MG63 (cell line): ENCODE measurements around the gene DAPK2. TPM values are rescaled to one million over a fixed set of nuclear protein-coding genes. Genes with fewer than 3 reads are reported as not detected.
"Not testable (repeated sequence)": the region's sequence is repeated elsewhere in the genome, so short reads cannot be mapped to it uniquely, and the experiment has no call there.

ENCODE experiments used
- DNase-seq: peaks from one replicate; pipeline ENCODE4 v3.0.0-alpha.2; 2020
- H3K27me3 ChIP-seq: fragments of 250-450 bp; sonication (Bioruptor Pico); 2 replicates; pipeline ENCODE4 v1.5.1; 2020; ENCODE audit warnings: mild to moderate bottlenecking, moderate library complexity
- H3K36me3 ChIP-seq: fragments of 250-450 bp; sonication (Bioruptor Pico); 2 replicates; pipeline ENCODE4 v1.5.1; 2020; ENCODE audit warnings: mild to moderate bottlenecking, moderate library complexity
- H3K4me3 ChIP-seq: fragments of 250-450 bp; sonication (Bioruptor Pico); 2 replicates; pipeline ENCODE4 v1.5.1; 2020; ENCODE audit warnings: mild to moderate bottlenecking, moderate library complexity
- H3K9me3 ChIP-seq: fragments of 250-450 bp; sonication (Bioruptor Pico); 2 replicates; pipeline ENCODE4 v1.5.1; 2020; ENCODE audit warnings: mild to moderate bottlenecking, moderate library complexity
- total RNA-seq: library from RNA; depleted of rRNA; stranded (reverse); fragments of >200 nt; shearing (Covaris generic); gene quantifications from 2 replicates; pipeline ENCODE4 v1.2.3, GENCODE V29; 2014; ENCODE audit warnings: low replicate concordance

DAPK2 gene
- total RNA-seq, 1 experiment from 2014 or later, result 3.5 TPM

- Histone ChIP-seq H3K36me3 (no peaks in the 10 kb centered on the region), H3K27me3 (no peaks in the 10 kb centered on the region), H3K9me3 (peaks cover 3% of the 10 kb centered on the region; the same call in 1 of the 2 replicates), H3K4me3 (no peak overlapping the region)
- DNase-seq, result no peak
Observed at GRCh38 chr15:63974021-63974420, 72.3 kb downstream of the DAPK2 start.

DNA sequence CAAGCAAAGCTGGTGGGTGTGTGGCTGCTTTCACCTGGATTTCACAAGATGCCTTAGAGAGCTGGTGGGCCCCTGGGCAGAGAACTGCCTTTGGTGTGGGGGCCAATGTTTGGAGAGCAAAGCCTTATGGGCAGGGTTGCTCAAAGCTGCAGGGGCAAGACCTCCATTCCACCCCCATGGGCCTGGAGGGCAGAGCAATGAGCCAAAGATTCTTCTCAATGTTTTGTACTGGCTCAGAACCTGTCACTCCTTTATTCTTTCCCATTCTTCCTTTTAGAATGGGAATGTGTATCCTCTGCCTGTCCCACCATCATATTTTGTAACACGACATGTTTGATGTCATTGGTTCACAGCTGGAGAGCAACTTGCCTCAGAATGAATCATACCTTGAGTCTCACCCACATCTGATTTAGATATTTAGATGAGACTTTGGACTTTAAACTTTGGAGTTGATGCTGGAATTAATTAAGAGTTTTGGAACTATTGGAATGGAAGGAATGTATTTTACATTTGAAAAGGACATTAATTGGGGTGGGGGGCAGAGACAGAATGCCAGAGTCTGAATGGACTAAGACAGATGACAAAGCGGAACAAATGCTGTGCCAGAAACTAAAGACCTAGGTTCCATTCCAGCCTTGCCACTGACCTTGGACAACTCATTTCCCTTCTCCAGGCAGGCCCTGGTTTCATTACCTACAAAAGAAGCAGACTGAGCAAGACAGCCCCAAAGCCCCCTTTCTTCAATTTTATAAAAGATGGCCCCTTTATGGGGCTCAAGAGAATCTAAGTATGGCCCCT, 72.9 kb downstream of the DAPK2 start:
- H3K36me3 ChIP-seq, result no peaks in the 10 kb centered on the region
- H3K4me3 ChIP-seq, result no peak overlapping the region
- H3K9me3 ChIP-seq, result peaks cover 3% of the 10 kb centered on the region; the same call in 1 of the 2 replicates
- H3K27me3 ChIP-seq, result no peaks in the 10 kb centered on the region
- DNase-seq, result peak; percentile 24

- H3K36me3 ChIP-seq, result no peaks in the 10 kb centered on the region
- no peak overlapping the region for H3K4me3 ChIP-seq
- H3K9me3 ChIP-seq, result peaks cover 3% of the 10 kb centered on the region; the same call in 1 of the 2 replicates
- H3K27me3 ChIP-seq, result no peaks in the 10 kb centered on the region
- no peak for DNase-seq
Observed at GRCh38 chr15:63972801-63973200, 73.5 kb downstream of the DAPK2 start.

GRCh38 chr15:63971904-63972303, 74.4 kb downstream of the DAPK2 start:
- H3K27me3 ChIP-seq, result no peaks in the 10 kb centered on the region

DNA sequence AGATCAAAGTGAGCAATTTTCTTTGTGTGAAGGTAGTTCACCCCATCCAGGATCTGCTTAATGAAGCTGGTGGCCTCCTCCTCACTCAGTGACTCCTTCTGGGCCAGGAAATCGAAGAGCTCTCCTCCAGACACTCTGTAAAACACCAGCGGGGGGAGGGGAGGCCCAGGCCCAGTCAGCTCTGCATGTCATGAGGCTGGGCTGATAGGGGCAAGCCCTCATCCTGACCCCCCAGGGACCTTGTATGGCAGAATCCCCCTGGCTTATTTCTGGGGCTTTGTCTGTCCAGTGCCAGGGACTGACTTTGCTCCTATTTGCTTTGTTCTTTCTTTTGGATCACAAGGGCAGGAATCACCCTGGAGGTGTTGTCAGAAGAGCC, 74.9 kb downstream of the DAPK2 start:
- Histone ChIP-seq H3K4me3 (no peak overlapping the region), H3K9me3 (peaks cover 3% of the 10 kb centered on the region; the same call in 1 of the 2 replicates), H3K27me3 (no peaks in the 10 kb centered on the region), H3K36me3 (no peaks in the 10 kb centered on the region)
- no peak for DNase-seq

More at GRCh38 chr15:63971904-63972303, 74.4 kb downstream of the DAPK2 start:
- no peaks in the 10 kb centered on the region for H3K36me3 ChIP-seq
- DNase-seq, result no peak
- peaks cover 3% of the 10 kb centered on the region; the same call in 1 of the 2 replicates for H3K9me3 ChIP-seq
- H3K4me3 ChIP-seq, result no peak overlapping the region

DNA sequence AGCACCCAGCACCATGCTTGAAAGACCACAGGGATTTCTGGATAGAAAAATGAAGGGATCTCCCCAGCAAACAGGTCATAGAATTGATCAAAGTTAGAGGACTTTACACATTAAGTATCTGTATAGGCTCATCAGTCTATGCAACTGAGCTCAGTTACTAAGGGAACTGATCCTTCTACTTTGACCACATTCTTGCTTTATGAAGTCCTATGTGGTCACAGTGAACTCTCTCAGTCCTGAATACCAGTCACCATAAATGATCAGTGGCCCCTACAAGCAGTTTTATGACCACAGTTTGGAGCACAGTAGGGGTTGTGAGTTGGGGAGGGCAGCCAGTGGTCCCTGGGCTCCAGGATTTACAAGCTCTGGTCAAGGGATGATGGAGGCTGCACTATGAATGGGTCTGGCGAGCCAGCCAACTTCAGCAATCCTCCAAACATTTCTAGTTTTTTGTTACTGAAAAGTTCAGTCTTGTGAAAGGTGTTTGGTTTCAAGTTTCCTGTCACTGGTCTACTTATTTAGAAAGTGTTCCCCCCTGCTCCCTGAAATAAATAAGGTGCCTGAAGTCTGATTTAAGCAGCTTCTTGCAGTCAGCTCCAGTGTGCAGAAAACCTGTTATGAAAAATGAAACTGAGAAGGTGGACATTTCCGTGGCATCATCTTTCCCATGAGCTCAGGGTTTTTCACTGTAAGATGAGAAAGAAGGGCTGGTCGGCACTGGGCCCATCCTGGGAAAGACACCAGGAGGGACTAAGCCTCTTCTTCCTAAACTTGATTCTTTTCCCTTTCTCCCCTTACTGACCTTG, 75.5 kb downstream of the DAPK2 start:
- Histone ChIP-seq H3K36me3 (no peaks in the 10 kb centered on the region; the same call in 1 of the 2 replicates), H3K27me3 (no peaks in the 10 kb centered on the region), H3K9me3 (peaks cover 3% of the 10 kb centered on the region; the same call in 1 of the 2 replicates), H3K4me3 (no peak overlapping the region)
- DNase-seq, result no peak

GRCh38 chr15:63969652-63970421, 76.4 kb downstream of the DAPK2 start:
- peaks cover 4% of the 10 kb centered on the region for H3K9me3 ChIP-seq
- H3K27me3 ChIP-seq, result no peaks in the 10 kb centered on the region
- DNase-seq, result no peak
- no peak overlapping the region for H3K4me3 ChIP-seq
- H3K36me3 ChIP-seq, result no peaks in the 10 kb centered on the region; the same call in 1 of the 2 replicates

GRCh38 chr15:63968700-63969099, 77.6 kb downstream of the DAPK2 start:
- peaks cover 11% of the 10 kb centered on the region for H3K9me3 ChIP-seq
- H3K27me3 ChIP-seq, result no peaks in the 10 kb centered on the region
- no peak for DNase-seq
- no peak overlapping the region for H3K4me3 ChIP-seq
- peaks cover 2% of the 10 kb centered on the region for H3K36me3 ChIP-seq

DNA sequence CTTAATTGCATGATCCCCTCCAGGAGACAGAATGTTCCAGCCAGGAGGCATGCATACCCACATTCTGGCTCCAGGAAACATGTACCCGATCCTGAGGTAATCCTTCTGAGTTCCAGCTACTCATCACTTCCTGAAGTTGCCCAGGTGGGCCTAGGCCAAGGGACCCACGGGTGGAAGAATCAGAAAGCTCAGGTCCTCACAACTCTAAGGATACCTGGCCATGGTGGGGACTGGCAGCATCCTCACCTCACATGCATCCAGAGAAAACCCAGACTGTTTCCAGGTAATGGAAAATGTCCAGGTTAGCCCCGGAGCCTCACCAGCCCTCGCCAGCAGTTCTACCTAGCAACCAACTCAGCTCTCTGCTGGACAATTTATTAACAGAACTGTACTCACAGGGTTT, 78.2 kb downstream of the DAPK2 start:
- DNase-seq, result no peak
- H3K36me3 ChIP-seq, result peaks cover 4% of the 10 kb centered on the region
- no peak overlapping the region for H3K4me3 ChIP-seq
- no peaks in the 10 kb centered on the region for H3K27me3 ChIP-seq
- H3K9me3 ChIP-seq, result peaks cover 11% of the 10 kb centered on the region

- H3K27me3 ChIP-seq, result no peaks in the 10 kb centered on the region
- H3K4me3 ChIP-seq, result no peak overlapping the region
- peaks cover 4% of the 10 kb centered on the region for H3K36me3 ChIP-seq
- peaks cover 11% of the 10 kb centered on the region for H3K9me3 ChIP-seq
- DNase-seq, result no peak
Observed at GRCh38 chr15:63967616-63968015, 78.7 kb downstream of the DAPK2 start.

- H3K9me3 ChIP-seq, result peaks cover 17% of the 10 kb centered on the region
- not testable (repeated sequence) for H3K27me3 ChIP-seq, H3K36me3 ChIP-seq, H3K4me3 ChIP-seq, DNase-seq
Observed at GRCh38 chr15:63962947-63963721, 83.2 kb downstream of the DAPK2 start.

DNA sequence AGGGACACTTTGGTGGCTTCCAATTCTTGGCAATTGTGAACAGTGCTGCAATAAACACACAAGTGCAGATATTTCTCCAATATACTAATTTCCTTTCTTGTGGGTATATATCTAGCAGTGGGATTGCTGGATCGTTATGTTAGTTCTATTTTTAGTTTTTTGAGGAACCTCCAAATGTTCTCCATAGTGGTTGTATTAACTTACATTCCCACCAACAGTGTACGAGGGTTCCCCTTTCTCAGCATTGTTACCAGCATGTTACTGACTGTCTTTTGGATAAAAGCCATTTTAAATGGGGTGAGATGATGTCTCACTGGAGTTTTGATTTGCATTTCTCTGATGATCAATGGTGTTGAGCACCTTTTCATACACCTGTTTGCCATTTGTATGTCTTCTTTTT, 92.8 kb downstream of the DAPK2 start:
- DNase-seq, result no peak
- Histone ChIP-seq H3K4me3 (no peak overlapping the region), H3K27me3 (no peaks in the 10 kb centered on the region), H3K9me3 (peaks cover 19% of the 10 kb centered on the region), H3K36me3 (no peaks in the 10 kb centered on the region)

DNA sequence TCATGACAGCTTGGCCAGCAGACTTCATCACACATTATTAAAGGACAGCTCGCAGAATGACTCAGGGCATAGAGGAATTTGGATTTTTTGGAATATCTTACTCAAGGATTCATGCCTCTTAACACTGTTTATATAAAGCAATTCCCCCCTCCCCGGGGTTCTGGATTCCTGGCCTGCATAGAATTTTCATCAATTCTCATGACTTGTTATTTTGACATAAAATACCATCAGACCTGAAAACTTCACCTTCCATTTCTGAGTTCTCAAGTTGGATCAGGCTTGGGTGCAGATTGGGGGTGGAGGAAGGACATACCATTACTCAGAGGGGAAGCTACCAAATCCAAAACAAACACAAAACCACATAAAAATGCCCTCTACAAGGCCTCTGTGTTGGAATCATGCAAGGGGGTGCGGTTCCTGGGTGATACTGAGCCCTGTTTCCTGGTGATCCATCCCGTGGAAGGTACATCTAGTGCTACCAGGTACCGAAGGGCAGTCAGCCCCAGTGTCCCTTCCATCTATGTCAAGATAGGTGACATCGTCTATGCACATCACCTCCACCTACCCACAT, 95.3 kb downstream of the DAPK2 start:
- Histone ChIP-seq H3K9me3 (peaks cover 13% of the 10 kb centered on the region), H3K36me3 (no peaks in the 10 kb centered on the region), H3K27me3 (no peaks in the 10 kb centered on the region), H3K4me3 (no peak overlapping the region)
- DNase-seq, result peak; percentile 81

DNA sequence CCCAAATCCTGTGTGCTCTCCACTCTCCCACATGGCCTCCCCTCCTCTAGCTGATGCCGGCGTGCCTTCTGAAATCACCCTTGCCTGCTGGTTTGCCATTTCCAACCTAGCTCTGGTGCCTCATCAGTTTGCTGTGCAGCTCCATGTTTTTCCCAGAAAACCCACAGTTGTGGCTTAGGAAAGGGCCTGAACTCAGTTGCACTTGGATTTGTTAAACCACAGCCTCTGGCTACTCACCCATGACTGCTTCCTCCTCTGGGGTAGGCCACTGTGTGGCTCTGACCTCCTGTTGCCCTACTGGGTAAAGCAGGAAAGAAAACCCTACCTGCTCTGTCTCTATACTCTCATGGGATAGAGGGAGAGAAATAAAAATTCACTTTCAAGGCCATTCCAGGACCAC, 97.3 kb downstream of the DAPK2 start:
- DNase-seq, result no peak
- Histone ChIP-seq H3K36me3 (no peaks in the 10 kb centered on the region), H3K27me3 (no peaks in the 10 kb centered on the region), H3K4me3 (no peak overlapping the region), H3K9me3 (no peaks in the 10 kb centered on the region)

- DNase-seq, result no peak
- H3K9me3 ChIP-seq, result no peaks in the 10 kb centered on the region
- H3K36me3 ChIP-seq, result no peaks in the 10 kb centered on the region
- H3K27me3 ChIP-seq, result no peaks in the 10 kb centered on the region
- H3K4me3 ChIP-seq, result no peak overlapping the region
Observed at GRCh38 chr15:63948436-63948835, 97.8 kb downstream of the DAPK2 start.

- no peak for DNase-seq
- H3K9me3 ChIP-seq, result no peaks in the 10 kb centered on the region
- no peaks in the 10 kb centered on the region for H3K27me3 ChIP-seq
- no peak overlapping the region for H3K4me3 ChIP-seq
- no peaks in the 10 kb centered on the region for H3K36me3 ChIP-seq
Observed at GRCh38 chr15:63947228-63947627, 99.1 kb downstream of the DAPK2 start.
